Measurements from ENCODE around the gene CDIPT.
"Not testable (repeated sequence)": the region's sequence is repeated elsewhere in the genome, so short reads cannot be mapped to it uniquely, and the experiment has no call there.

Gene CDIPT

GRCh38 chr16:29871822-29872546, 9.0 kb upstream of the CDIPT start:
- H3K4me3 ChIP-seq (ENCODE audit: low read length): no peak overlapping the region
- no peak for TF ChIP-seq CTCF (IDR thresholded peaks at IDR 0.05; ENCODE audit: insufficient read depth, low read depth, low read length, missing control alignments)
- DNase-seq (ENCODE audit: low read depth): no peak

GRCh38 chr16:29869067-29869466, 6.0 kb upstream of the CDIPT start:
- H3K4me3 ChIP-seq (ENCODE audit: low read length); DNase-seq (ENCODE audit: low read depth): not testable (repeated sequence)

GRCh38 chr16:29868396-29869009, 5.5 kb upstream of the CDIPT start:
- no peak for DNase-seq (ENCODE audit: low read depth)
- no peak overlapping the region for H3K4me3 ChIP-seq (ENCODE audit: low read length)
- TF ChIP-seq CTCF (IDR thresholded peaks at IDR 0.05; ENCODE audit: insufficient read depth, low read depth, low read length, missing control alignments): no peak

GRCh38 chr16:29864205-29864604, 1.2 kb upstream of the CDIPT start:
- no peak for DNase-seq (ENCODE audit: low read depth)
- no peak for TF ChIP-seq CTCF (IDR thresholded peaks at IDR 0.05; ENCODE audit: insufficient read depth, low read depth, low read length, missing control alignments)
- H3K4me3 ChIP-seq (ENCODE audit: low read length): no peak overlapping the region

- H3K4me3 ChIP-seq (ENCODE audit: low read length): peak overlapping the region; percentile 81
- TF ChIP-seq CTCF (IDR thresholded peaks at IDR 0.05; ENCODE audit: insufficient read depth, low read depth, low read length, missing control alignments): no peak
- no peak for DNase-seq (ENCODE audit: low read depth)
These were observed 601 bp upstream of the CDIPT start for GRCh38 chr16:29863669-29863984.

GRCh38 chr16:29862383-29862883, 593 bp downstream of the CDIPT start:
- H3K4me3 ChIP-seq (ENCODE audit: low read length): peak overlapping the region; percentile 81
- TF ChIP-seq CTCF (IDR thresholded peaks at IDR 0.05; ENCODE audit: insufficient read depth, low read depth, low read length, missing control alignments): no peak
- peak; percentile 25 for DNase-seq (ENCODE audit: low read depth)

- no peak for TF ChIP-seq CTCF (IDR thresholded peaks at IDR 0.05; ENCODE audit: insufficient read depth, low read depth, low read length, missing control alignments)
- no peak overlapping the region for H3K4me3 ChIP-seq (ENCODE audit: low read length)
- no peak for DNase-seq (ENCODE audit: low read depth)
These were observed 2.8 kb downstream of the CDIPT start for GRCh38 chr16:29860218-29860617.

Measured in epithelial cell of esophagus (primary cell).